Pulmonary artery endothelial cell (primary cell): ENCODE measurements around the gene KIF21B. TPM values are rescaled to one million over a fixed set of nuclear protein-coding genes. Genes with fewer than 3 reads are reported as not detected.
"Not testable (repeated sequence)": the region's sequence is repeated elsewhere in the genome, so short reads cannot be mapped to it uniquely, and the experiment has no call there.

ENCODE experiments used
- DNase-seq: peaks from one replicate; pipeline ENCODE4 v3.0.0-alpha.2; 2011; ENCODE audit warnings: low read depth, low spot score
- total RNA-seq: library from RNA; depleted of rRNA; stranded (reverse); fragments of >200 nt; gene quantifications from 2 replicates; pipeline ENCODE4 v1.2.3, GENCODE V29; 2014

Gene KIF21B
- total RNA-seq, 1 donor from 2014 or later, result 2.2 TPM

DNA sequence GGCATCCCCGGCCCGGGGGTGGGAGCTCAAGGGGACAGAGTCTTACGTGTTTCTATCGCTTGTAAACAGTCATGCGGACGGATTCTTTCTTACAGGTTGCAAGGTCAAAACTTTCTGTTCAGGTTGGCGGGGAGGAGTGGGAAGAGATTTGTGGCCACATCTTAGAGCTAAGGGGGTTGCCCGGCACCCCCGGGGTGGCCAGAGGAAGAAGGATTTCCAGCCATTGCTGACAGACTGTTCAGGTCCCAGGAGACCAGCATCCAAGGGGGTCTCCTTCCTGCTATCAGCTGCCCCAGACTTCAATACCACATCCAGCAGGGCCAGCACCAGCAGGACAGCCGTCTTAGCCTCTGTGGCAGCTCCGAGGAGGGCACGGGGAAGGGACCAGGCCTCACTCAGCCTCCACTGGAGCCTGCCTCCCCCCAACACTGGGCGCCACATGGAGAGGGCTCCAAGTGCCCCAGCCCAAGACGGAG, 52.0 kb downstream of the KIF21B start:
- DNase-seq, result no peak

DNA sequence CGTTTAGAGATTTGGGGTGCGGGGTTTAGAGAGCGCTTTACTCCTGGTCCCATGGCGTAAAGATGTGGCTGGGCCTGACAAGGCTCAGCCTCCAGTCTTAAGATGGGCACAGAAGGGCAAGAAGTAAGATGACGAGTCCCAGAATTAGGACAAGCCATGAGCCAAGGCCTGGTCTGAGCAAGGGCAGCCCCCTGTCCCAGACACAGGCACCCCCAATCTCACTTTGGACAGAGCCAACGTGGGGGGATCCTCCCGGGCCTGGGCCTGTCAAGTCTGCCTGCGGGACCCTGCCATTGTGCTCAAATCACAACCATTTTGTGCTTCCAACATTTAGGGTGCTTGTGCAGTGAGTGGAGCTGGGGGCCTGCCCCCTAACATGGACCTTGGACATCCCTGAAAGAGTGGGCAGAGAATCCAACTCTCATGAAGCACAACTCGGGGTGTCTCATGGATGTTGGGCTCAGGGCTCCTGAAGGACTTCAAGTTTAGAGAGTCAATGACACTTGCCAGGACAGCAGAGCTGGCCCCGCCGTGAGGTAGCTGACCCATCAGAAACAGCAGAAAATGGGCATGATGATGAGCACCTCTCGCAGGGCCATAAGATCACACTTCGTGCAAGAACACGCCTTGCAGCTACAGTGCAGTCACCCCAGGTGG, 52.6 kb downstream of the KIF21B start:
- DNase-seq, result no peak

DNA sequence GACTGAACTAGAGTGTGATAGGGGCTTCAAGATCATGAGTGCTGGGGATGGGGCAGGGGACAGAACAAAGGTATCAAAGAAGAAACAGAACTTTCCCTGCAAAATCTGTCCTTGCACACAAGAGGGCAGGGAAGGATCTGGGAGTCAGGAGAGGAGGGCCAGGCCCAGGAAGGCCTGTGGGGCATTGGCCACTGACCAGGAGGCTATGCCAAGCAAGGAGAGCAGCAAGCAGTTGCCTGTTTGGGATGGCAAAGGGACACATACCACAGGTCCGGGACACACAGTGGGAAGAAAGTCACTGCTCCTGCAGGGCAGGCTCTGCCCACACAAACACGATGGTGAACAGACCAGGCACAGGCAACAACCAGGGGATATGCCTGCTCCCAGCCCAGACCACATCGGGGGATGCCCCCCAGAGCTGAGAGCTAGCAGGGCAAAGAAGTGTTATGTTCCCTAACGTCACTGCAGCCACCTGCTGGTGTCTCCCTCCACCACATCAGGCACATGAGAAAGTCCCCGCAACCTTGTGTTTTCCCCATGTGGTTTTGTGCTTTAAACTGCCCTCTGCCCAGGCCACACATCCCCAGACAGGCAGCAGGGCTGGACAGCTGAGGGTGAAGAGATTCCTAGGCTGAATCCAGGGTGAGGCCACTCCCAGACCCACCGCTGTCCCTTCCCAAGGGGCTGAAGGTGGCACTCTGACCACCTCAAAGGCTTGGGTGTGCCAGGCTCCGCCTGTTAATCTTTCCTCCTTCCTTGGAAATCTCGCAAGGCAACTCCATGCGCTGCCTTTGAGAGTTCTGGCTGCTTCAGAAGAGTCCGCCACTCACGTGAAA, 53.6 kb downstream of the KIF21B start:
- no peak for DNase-seq

DNA sequence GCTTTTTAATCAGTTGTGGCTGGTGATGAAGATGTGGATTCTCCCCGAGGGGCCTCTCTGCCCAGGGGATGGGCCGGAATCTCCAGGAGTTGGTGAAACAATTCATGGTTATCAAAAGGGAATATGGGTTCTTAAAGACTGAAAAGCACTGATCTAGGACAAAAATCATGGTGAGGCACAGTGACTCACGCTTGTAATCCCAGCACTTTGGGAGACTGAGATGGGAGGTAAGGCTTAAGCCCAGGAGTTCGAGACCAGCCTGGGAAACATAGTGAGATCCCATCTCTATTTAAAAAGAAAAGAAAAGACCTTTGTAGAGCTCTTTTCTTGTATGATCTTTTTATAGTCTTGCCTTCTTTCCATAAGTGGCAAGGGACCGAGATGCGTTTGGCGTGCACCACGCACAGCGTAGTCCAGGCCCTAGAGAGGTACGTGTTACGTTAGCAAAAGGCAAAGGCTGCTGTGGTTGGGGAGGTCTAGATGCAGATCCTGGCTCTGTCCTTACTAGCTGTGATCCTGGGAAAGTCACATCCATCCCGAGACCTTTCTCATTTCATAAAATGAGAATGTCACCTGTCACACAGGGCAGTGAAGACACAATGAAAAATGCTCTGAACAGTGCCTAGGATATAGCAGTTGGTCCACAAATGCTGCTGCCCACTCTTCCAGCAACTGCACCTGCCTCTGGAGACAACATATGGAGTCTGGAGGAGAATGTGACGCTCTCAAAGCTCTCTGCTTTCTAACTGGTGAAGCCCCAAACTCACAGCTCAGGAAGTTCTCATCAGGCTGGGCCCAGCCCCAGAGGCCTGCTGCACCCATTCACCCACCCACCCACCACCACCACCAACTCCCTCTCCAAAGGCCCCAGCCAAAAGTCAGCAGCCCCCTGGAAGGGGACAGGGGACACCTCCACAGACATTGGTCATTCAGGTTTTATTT, 54.8 kb downstream of the KIF21B start:
- DNase-seq, result no peak

DNA sequence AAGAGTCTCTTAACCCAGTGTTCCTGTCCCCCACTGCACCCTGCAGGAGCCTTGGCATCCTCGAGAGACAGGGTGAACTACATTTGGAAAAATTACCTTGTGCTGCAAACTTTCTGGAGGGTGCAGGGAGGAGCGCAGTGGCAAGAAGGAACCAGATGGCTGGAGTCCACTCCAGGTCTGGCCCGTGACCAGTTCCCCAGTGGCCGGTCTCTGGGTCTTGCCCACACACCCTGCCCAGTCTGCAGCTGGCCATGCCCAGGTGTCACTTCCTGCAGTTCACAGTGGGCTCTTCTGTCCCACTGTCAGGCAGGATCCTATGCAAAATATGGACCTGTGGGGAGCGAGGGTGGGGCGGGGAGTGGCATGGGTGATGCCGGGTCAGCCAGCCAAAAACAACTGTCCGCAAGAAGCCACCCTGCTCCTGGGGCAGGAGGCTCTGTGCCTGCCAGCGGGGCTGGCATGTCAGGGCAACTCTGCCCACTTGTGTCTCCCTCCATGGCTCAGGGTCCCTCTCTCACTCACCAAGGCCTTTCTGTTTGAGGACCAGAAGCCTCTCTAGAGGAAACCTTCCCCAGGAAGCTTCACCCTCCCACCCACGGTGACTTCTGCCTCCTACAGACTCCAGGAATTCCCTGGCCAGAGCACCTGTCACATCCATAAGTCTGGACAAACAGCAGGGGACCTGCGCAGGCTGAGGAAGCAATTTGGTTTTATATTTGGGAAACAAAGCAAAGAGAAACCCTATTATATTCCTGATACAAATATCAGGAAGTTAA, 55.6 kb downstream of the KIF21B start:
- DNase-seq, result no peak

DNA sequence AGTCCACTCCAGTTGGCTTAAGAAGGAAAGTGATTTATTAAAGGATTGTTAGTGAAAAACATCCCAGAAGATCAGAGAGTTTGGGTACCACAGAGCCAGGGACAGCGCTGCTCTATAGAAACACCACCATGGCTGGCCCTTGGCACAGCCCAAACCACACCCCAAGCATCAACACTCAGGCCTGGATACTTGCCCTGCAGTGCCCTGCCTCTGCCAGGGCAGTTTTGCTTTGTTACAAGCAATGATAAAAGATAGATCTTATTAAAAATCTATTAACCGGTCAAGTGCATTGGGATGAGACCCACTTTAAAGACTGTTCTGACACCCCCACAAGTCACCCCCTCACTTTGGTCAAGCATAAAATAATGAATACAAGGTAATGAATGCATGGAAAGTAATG, 56.6 kb downstream of the KIF21B start:
- no peak for DNase-seq

DNA sequence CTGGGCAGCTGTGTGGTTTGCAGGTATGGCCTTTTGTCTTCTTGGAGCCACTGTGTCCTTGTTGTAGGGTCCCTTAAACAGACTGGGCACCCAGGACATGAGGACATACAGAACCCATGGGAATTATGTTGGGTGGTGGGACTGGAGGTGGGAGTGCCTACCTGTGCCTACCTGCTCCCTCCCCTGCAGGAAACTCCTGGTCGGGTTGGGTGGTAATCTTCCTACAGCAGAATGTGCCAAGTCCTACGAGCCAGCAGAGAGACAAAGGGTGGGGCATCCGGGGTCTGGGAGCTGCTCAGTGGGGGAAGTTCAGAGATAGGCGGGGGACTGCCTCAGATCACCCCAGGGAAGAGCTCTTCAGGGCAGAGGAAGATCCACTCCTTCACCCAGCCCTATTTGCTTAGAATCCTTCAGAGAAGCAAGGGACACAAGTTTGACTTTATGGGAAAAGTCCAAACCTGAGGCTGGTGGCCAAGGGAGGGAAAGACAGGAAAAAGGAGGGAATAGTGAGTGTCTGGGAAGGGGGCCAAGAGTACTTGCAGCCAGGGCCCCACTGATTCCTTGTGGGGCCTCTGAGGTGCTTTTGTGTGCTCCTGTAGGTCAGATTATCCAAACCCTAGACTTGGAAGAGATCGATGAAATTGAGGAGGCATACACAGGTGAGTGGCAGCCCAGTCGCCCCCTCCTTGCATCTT, 58.3 kb downstream of the KIF21B start:
- no peak for DNase-seq

DNA sequence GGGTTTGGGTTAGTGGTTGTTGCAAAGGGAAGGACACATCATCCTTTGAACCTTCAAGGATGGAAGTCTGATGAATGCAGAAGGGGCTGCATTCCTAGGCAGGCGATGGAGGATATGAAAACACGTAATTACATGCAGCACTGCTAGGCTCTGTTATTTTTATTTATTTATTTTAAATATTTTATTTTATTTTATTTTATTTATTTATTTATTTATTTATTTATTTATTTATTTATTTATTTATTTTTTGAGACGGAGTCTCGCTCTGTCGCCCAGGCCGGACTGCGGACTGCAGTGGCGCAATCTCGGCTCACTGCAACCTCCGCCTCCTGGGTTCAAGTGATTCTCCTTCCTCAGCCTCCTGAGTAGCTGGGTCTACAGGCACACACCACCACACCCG, 59.6 kb downstream of the KIF21B start:
- DNase-seq, result not testable (repeated sequence)

DNA sequence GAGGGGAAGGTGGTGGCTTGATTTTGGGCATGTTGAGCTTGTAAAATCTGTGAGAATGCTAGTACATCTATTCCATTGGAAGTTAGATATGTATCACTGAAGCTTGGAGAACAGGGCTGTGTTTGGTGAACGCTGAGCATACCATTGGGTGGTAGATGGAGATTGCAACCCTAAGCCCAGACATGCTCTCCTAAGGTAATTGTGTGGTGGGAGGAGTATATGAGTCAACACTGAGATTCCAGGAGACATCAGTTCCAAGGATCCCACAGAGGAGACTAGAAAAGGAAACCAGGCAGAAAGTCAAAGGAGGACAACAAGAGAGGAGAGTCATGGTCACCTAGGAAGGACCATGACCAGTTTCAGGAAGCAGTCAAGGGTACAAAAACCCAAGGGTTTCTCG, 60.4 kb downstream of the KIF21B start:
- no peak for DNase-seq

DNA sequence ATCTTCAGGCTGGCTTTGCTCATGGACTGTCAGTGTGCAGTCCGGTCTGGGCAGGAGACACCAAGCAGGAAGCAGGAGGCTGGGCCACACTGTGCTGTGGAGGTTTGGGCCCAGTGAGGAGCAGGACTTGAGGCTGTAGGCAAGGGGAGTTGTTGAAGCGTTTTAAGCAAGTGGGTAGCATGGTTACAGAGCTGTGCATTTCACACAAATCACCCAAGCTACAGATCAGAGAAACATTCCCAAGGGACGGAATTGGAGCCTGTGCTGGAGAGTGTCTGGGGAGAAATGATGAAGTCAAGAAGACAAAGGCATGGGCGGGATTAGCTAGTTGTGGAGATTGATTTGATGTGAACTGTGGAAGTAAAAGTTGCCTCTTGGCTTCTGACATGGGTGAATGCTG, 60.9 kb downstream of the KIF21B start:
- DNase-seq, result no peak

DNA sequence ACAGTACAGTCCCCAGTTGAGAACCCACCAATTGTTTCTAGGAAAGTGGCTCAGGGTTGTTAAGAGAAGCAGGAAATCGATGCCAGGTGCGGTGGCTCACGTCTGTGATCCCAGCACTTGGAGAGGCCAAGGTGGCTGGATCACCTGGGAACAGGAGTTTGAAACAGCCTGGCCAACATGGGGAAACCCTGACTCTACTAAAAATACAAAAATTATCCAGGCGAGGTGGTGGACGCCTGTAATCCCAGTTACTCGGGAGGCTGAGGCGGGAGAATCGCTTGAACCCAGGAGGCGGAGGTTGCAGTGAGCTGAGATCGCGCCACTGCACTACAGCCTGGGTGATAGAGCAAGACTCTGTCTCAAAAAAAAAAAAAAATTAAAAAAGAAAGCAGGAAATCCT, 61.4 kb downstream of the KIF21B start:
- not testable (repeated sequence) for DNase-seq

DNA sequence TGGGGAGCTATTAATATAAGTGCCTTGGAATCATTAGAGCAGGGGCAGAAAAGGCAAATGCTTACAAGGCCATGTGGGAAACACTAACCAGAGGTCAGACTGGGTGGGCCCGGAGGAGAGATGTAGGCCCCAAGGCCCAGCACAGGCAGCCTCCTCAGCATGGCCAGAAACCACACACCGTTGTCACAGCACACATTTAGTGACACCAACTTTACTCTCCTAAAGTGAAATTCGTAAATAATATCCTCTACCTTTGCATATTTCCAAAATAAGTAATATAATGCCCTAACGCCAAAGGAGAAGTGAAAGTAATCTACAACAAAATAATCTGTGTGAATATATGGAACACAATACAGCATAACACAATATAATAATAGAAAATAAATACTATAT, 62.6 kb downstream of the KIF21B start:
- no peak for DNase-seq

DNA sequence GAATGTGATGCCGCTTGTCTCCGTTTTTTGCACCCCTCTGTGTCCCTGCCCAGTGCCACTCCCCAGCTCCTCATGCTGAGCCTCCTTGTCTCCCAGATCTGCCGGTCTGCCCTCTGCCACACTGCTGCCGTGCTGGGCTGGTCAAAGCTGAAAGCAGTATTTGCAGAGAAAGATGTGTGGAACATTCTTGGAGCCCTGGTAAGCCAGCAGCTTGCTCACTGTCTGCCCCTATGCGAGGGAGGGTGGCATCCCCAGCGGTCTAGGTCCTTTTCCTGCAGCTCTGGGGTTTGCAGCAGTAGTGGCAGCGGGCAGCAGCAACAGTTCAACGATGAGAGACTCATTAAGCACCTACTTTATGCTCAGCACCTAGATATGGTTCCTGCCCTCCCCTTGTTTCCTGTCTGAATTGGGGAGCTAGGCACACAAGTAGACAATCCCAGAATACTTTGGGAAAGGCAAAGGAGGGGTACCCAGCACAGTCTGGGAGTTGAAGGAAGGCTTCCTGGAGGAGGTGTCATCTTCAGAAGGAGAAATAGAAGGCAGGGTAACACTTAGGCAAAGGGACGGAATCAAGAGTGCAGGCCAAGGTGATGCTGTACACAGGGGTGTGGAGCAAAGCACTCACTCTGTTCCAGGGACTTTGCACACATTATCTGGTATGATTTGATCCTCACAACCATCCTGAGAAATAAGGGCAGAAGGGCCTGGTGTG, 63.1 kb downstream of the KIF21B start:
- DNase-seq, result no peak

DNA sequence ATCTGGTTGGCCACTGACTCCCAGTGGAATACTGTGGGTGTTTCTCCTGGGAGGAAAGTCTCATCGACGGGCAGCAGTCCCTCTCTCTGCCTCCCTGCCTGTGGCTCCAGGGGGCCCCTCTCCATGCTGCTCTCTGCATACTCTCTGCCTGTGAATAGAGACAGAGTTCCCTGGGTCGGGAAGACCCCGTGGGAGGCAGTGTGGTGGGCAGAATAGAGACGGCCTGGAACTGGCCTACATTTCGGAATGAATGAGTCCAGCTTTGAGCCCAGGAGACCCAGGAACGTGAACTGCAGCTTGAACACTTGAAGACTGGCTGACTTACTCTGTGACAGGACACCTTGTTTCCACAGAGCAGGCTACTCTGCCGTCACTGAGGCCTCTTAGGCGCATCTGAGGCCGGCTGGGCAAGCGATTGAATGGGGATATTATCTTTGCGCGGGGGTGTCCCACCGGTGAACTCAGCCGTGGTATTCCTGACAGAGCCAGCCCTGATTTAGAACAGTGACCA, 64.0 kb downstream of the KIF21B start:
- no peak for DNase-seq

DNA sequence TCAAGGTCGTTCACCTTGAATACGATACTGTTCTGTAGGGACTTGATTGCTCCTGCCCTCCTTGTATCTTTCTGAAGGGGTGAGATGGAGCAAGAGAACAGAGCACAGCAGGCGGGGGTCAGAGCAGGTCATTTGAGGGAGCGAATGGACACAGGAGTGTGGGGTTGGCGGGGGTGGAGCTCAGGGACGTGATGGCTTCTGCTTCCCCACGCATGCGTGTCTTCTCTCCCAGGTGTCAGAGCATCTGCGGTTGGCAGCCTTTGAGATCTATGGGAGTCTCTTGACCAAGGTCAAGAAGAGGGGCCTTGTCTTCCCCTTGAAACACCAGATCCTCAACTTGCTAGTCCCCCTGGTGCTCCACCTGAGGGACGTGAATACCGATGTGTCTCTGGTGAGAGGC, 64.9 kb downstream of the KIF21B start:
- no peak for DNase-seq

DNA sequence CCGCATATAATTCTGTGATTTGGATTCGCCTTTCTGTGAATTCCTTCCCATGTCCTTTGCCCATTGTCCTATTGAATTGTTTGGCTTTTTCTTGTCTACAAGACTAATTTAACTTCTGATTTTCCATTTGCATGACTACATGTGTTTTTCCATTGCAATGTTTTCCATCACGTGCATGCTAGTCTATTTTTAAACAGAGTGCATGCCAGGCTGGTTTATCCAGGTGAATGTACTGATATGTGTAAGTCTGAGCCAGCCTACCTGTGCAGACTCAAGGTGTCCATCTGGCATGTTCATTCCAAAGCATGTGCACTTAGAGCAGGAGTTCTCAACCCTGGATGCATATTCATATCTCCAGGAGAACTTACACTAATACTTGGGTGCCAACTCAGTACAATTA, 69.1 kb downstream of the KIF21B start:
- no peak for DNase-seq

DNA sequence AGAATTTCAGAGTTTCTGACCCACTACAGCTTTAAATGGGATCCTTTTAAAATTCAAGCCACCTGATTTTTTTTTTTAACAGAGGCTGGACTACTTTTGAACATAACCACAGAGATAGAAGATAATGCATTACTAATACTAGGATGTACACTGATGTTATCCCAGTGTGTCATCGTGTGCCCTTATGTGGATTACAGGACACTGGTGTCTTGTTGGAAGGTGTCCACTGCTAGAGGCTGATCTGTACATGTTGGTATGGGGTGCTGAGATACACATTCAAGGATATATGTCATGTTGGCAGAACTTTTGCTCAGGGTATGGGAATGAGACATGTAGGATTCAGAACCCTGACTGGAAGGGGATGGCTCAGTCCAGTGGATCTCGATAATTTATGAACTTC, 72.5 kb downstream of the KIF21B start:
- no peak for DNase-seq

DNA sequence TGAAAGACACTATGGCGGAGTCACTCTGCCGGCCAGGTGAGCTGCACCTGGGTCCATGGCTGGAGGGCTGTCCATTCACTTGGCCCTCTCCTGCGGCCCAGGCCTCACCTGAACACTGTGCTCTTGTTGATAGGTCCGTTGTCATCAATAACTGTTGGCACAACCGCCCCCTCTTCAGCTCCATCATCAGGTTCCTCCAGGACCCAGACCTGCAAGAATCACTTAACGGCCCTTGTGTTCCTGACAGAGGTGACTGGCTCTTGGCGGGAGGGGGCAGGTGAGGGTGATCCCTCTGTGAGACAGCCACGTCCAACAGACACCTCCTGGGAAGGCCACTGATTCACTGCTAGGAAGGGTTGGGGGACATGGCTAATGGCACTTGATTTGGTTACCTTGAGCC, 73.9 kb downstream of the KIF21B start:
- no peak for DNase-seq

DNA sequence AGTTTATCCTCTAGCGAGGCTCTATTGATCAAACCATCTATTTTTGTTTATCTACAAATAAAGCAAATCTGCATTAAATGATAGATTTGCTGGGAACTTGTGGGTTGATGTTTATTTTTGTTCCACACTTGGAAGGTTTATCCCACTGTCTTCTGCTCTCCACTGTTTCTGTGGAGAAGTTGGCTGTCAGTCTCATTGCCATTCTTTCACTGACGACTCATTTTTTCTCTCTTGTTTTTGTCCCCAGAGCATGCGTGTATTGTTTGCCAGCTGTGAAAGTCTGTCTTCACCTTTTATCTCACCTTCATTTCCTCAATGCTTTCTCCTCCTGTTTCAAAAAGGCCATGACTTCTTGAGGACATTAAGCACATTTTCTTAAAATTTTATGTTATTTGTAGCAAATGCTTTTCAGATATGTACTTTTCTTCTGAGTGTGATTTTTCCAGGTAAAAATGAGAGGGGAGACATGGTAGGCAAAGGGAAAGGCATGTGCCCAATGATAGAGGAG, 76.4 kb downstream of the KIF21B start:
- no peak for DNase-seq
